ENCODE results near the gene BANP.

BANP gene

DNA sequence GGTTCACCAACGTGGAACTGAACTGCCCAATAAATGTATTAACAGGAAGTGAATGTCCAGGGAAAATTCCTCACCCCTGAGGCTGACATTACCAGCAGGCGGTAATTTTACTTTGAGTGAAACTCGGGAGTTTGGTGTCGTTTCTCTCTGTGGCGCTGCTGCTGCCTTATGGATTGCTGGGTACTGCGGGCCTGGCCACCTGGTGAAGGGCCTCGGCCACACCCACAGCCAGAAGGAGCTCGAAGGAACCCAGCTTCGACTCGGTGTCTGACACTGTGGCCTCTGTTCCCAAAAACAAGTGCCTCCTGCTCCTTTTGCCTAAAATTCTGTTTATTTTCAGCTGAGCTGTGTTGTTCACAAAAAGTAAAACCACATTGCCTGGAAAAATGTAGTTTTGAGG lies 115.0 kb downstream of the BANP start:
- TF ChIP-seq, protein P1, sequence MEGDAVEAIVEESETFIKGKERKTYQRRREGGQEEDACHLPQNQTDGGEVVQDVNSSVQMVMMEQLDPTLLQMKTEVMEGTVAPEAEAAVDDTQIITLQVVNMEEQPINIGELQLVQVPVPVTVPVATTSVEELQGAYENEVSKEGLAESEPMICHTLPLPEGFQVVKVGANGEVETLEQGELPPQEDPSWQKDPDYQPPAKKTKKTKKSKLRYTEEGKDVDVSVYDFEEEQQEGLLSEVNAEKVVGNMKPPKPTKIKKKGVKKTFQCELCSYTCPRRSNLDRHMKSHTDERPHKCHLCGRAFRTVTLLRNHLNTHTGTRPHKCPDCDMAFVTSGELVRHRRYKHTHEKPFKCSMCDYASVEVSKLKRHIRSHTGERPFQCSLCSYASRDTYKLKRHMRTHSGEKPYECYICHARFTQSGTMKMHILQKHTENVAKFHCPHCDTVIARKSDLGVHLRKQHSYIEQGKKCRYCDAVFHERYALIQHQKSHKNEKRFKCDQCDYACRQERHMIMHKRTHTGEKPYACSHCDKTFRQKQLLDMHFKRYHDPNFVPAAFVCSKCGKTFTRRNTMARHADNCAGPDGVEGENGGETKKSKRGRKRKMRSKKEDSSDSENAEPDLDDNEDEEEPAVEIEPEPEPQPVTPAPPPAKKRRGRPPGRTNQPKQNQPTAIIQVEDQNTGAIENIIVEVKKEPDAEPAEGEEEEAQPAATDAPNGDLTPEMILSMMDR (IDR thresholded peaks at IDR 0.05; ENCODE audit: poor library complexity, severe bottlenecking): no peak
- Histone ChIP-seq H3K9me3 (ENCODE audit: severe bottlenecking) (no peaks in the 10 kb centered on the region), H3K36me3 (ENCODE audit: low read depth) (0 out of 2 replicates have a peak, but pooled peaks cover 3% of the 10 kb centered on the region), H3K27ac (ENCODE audit: poor library complexity, severe bottlenecking) (no peak overlapping the region), H3K4me3 (ENCODE audit: severe bottlenecking) (no peak overlapping the region), H3K4me1 (ENCODE audit: insufficient read depth, poor library complexity, severe bottlenecking) (no peaks in the 10 kb centered on the region), H3K27me3 (ENCODE audit: insufficient read depth, poor library complexity, severe bottlenecking) (no peaks in the 10 kb centered on the region)
- ATAC-seq (ENCODE audit: low read depth) (no peak), DNase-seq (ENCODE audit: low spot score) (no peak)

DNA sequence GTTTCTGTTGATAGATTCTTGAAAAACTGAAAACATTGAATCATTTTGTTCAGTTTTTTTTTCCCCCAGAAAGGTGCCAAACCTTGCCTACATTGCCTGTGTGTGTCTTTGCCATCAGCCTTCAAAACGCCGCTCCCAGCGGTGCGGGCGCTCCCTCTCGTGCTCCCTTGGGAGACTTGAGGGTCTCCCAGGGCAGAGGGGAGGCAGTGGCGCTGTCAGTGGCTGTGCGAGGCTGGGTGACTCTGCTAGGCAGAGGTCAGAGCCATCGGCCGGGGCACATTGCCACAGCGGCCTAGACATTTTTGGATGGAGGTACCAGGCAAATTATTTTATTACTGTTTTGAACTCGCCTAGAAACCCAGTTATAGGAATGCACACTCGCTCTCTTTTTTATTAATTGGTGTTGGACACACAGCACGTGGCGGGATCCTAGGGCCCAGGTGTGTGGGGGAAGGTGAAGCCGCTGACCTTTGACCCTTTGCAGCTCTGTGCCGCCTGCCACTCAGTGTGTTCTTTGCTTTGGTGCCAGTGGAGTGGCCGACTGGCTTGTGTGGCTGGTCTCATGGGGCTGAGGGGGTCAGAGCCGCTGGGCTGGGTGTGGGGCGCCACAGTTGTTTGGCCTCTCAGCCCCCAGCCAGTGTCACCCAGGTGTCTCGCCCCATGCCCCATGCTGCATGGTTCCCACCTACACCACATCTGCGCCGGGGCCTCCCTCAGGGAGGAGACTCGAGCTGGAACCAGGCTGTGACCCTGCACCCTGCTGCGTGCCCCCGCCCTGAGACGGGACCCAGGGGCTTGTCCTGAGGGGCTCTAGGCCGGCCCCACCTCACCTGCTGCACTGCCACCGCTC lies 115.7 kb downstream of the BANP start:
- ATAC-seq (ENCODE audit: low read depth): no peak
- TF ChIP-seq, protein P1 (IDR thresholded peaks at IDR 0.05; ENCODE audit: poor library complexity, severe bottlenecking): no peak
- Histone ChIP-seq H3K27me3 (ENCODE audit: insufficient read depth, poor library complexity, severe bottlenecking) (no peaks in the 10 kb centered on the region), H3K9me3 (ENCODE audit: severe bottlenecking) (no peaks in the 10 kb centered on the region), H3K27ac (ENCODE audit: poor library complexity, severe bottlenecking) (no peak overlapping the region), H3K4me3 (ENCODE audit: severe bottlenecking) (no peak overlapping the region), H3K4me1 (ENCODE audit: insufficient read depth, poor library complexity, severe bottlenecking) (no peaks in the 10 kb centered on the region), H3K36me3 (ENCODE audit: low read depth) (0 out of 2 replicates have a peak, but pooled peaks cover 3% of the 10 kb centered on the region)
- peak; percentile 59 for DNase-seq (ENCODE audit: low spot score)

DNA sequence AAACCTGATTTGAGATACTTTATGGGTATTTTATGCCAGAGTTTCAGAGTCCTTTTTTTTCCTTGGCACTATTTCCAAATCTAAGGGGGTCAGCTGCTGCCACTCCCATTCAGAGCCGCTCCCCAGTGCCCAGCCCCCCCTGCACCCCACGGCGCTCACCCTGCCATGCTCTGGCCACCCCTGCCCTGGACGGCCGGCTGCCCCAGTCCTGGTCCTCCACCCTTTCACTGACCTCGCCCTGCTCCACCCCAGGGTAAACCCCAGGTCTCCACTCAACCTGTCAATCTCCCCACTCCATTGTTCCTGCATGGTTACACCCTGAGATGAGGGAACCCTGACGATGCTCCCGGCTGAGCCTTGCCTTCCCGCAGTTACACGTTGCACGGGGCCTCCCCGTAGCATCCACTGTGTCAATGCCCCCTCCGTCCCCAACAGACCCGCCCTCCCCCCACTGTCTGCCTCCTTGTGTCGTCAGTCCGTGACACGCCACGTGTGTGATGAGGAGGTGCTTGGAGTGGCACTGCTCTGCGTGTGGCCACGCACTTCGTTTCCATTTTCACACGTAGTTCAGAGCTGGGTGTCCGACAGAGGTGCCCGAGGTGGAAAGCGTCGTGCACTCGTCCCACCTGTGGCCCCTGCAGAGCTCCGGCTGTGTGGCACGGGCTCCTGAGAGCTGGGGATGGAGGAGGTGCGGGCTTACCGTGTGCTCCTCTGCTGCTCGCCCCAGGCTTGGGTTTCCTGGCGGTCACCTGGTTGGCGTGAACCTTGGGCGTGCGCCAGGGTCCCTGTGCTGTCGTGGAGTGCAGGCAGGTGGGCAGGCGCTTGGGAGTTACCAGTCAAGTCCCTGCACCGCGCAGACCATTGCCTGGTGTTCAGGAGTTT lies 116.5 kb downstream of the BANP start:
- Histone ChIP-seq H3K4me3 (ENCODE audit: severe bottlenecking) (no peak overlapping the region), H3K4me1 (ENCODE audit: insufficient read depth, poor library complexity, severe bottlenecking) (no peaks in the 10 kb centered on the region), H3K27ac (ENCODE audit: poor library complexity, severe bottlenecking) (no peak overlapping the region), H3K9me3 (ENCODE audit: severe bottlenecking) (no peaks in the 10 kb centered on the region), H3K36me3 (ENCODE audit: low read depth) (0 out of 2 replicates have a peak, but pooled peaks cover 3% of the 10 kb centered on the region), H3K27me3 (ENCODE audit: insufficient read depth, poor library complexity, severe bottlenecking) (no peaks in the 10 kb centered on the region)
- ATAC-seq (ENCODE audit: low read depth) (no peak), DNase-seq (ENCODE audit: low spot score) (peak; percentile 69)
- TF ChIP-seq, protein P1 (IDR thresholded peaks at IDR 0.05; ENCODE audit: poor library complexity, severe bottlenecking): no peak

DNA sequence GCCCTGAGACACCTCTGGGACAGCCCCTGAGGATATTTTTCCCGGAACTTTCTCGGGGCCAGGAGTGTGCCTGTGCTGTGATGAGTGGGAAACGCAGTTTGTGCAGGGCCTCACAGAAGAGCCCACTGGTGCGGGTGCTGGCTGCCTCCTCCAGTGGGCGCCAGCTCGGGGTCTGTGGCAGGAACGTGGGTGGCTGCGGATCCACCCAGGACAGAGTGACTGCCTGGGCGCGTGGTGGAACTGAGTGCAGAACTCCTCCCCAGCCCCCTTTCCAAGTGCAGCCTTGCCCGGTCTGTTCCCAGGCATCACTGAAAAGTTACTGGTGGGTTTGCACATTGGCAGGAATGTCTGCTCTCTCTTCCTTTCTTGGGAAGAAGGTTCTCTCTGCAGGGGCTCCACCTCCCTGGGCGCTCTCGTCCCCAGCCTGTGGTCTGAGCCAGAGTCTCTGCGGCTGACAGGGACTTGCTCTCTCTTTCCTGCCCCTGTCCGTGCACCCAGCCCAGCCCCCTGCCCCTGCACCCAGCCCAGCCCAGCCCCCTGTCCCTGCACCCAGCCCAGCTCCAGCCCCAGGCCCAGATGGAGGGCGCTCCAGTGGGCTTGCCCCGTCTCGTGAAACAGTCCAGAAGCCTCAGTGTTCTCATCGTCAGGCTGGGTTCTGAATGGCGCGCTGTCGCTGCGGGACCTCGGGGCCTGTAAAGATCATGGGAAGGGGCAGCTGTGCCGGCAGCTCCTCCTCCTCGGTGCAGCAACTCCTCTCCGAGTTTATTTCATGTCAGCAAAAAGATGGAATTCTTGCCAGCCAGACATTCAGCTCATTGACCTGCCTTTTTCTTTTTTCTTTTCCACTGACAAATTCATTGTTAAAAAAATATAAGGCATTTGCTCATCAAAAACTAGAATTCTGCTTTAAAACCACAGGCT lies 117.5 kb downstream of the BANP start:
- H3K4me3 ChIP-seq (ENCODE audit: severe bottlenecking): no peak overlapping the region
- no peak for ATAC-seq (ENCODE audit: low read depth)
- no peaks in the 10 kb centered on the region for H3K27me3 ChIP-seq (ENCODE audit: insufficient read depth, poor library complexity, severe bottlenecking)
- no peaks in the 10 kb centered on the region for H3K9me3 ChIP-seq (ENCODE audit: severe bottlenecking)
- no peaks in the 10 kb centered on the region for H3K4me1 ChIP-seq (ENCODE audit: insufficient read depth, poor library complexity, severe bottlenecking)
- DNase-seq (ENCODE audit: low spot score): peak; percentile 49
- TF ChIP-seq, protein P1 (IDR thresholded peaks at IDR 0.05; ENCODE audit: poor library complexity, severe bottlenecking): no peak
- H3K36me3 ChIP-seq (ENCODE audit: low read depth): no peaks in the 10 kb centered on the region
- H3K27ac ChIP-seq (ENCODE audit: poor library complexity, severe bottlenecking): no peak overlapping the region

Data from RWPE2 (cell line).